Adipose tissue (tissue), 3 donors: ENCODE results near the gene LOXHD1. TPM values are rescaled to one million over a fixed set of nuclear protein-coding genes. Genes with fewer than 3 reads are reported as not detected.

ENCODE experiments used
- H3K27ac ChIP-seq: one replicate; pipeline ENCODE4 v1.5.1; 2013; ENCODE audit warnings: low read depth, low read length
- WGBS, 3 donors: extraction: QIAGEN DNeasy Blood & Tissue Kit; methylation state at CpG; one replicate each; pipeline ENCODE4 v1.1.7; 2013; 5-methylcytosine and 5-hydroxymethylcytosine counted together
- polyA plus RNA-seq, 3 donors: library from polyadenylated mRNA; stranded (reverse); fragments of 200-250 nt; gene quantifications; one replicate each; pipeline ENCODE4 v1.2.3, GENCODE V29; 2013
- donor health status: healthy with polysubstance abuse.
- donor health status: Bipolar disorder and iron deficiency.
- donor health status: healthy.

LOXHD1 gene
- polyA plus RNA-seq, 3 donors = 0.09 to 1.0 (median 0.73) TPM

- whole genome bisulfite sequencing, 3 donors = 47 to 67% (median 62%) methylated on average over 6 of the region's 6 CpGs
- H3K27ac ChIP-seq = no peak overlapping the region
Observed at GRCh38 chr18:46518438-46518837, 138.6 kb downstream of the LOXHD1 start.

- no peak overlapping the region for H3K27ac ChIP-seq
Observed at GRCh38 chr18:46516555-46516954, 140.5 kb downstream of the LOXHD1 start.

GRCh38 chr18:46510386-46510785, 146.6 kb downstream of the LOXHD1 start:
- WGBS, 3 donors = 65 to 84% (median 73%) methylated on average over 6 of the region's 6 CpGs
- H3K27ac ChIP-seq = no peak overlapping the region

GRCh38 chr18:46509530-46509929, 147.5 kb downstream of the LOXHD1 start:
- WGBS, 3 donors = 72 to 90% (median 86%) methylated on average over 6 of the region's 6 CpGs
- H3K27ac ChIP-seq = no peak overlapping the region

- no peak overlapping the region for H3K27ac ChIP-seq
- 82 to 93% (median 92%) methylated on average over 14 of the region's 14 CpGs for WGBS, 3 donors
Observed at GRCh38 chr18:46506974-46507586, 149.9 kb downstream of the LOXHD1 start.

- WGBS, 3 donors = 15 to 18% (median 17%) methylated on average over 2 of the region's 2 CpGs
Observed at GRCh38 chr18:46502444-46502843, 154.6 kb downstream of the LOXHD1 start.

GRCh38 chr18:46497129-46497528, 159.9 kb downstream of the LOXHD1 start:
- WGBS, 3 donors = 4 to 10% (median 5%) methylated on average over 4 of the region's 4 CpGs
- H3K27ac ChIP-seq = no peak overlapping the region

More at GRCh38 chr18:46502444-46502843, 154.6 kb downstream of the LOXHD1 start:
- H3K27ac ChIP-seq = no peak overlapping the region

GRCh38 chr18:46488471-46489213, 168.4 kb downstream of the LOXHD1 start:
- no peak overlapping the region for H3K27ac ChIP-seq
- 80 to 83% (median 82%) methylated on average over 11 of the region's 11 CpGs for WGBS, 3 donors

- H3K27ac ChIP-seq = no peak overlapping the region
- 17 to 50% (median 33%) methylated on average over 2 of the region's 2 CpGs for WGBS, 3 donors
Observed at GRCh38 chr18:46485675-46486194, 171.3 kb downstream of the LOXHD1 start.

- no peak overlapping the region for H3K27ac ChIP-seq
- 24 to 42% (median 40%) methylated on average over 16 of the region's 16 CpGs for WGBS, 3 donors
Observed at GRCh38 chr18:46484971-46485370, 172.0 kb downstream of the LOXHD1 start.

- H3K27ac ChIP-seq = no peak overlapping the region
- 92 to 98% (median 95%) methylated on average over 1 of the region's 1 CpG for WGBS, 3 donors
Observed at GRCh38 chr18:46482831-46483230, 174.2 kb downstream of the LOXHD1 start.

GRCh38 chr18:46481847-46482245, 175.2 kb downstream of the LOXHD1 start:
- 60 to 81% (median 63%) methylated on average over 1 of the region's 1 CpG for WGBS, 3 donors
- H3K27ac ChIP-seq = no peak overlapping the region

GRCh38 chr18:46481048-46481846, 175.8 kb downstream of the LOXHD1 start:
- 45 to 61% (median 59%) methylated on average over 9 of the region's 9 CpGs for WGBS, 3 donors
- H3K27ac ChIP-seq = no peak overlapping the region

GRCh38 chr18:46480226-46480625, 176.8 kb downstream of the LOXHD1 start:
- 54 to 55% (median 55%) methylated on average over 5 of the region's 5 CpGs for WGBS, 3 donors
- H3K27ac ChIP-seq = no peak overlapping the region

GRCh38 chr18:46478796-46479195, 178.2 kb downstream of the LOXHD1 start:
- H3K27ac ChIP-seq = no peak overlapping the region
- WGBS, 3 donors = 88 to 98% (median 98%) methylated on average over 2 of the region's 2 CpGs

GRCh38 chr18:46477425-46478011, 179.5 kb downstream of the LOXHD1 start:
- 73 to 82% (median 79%) methylated on average over 21 of the region's 21 CpGs for WGBS, 3 donors
- H3K27ac ChIP-seq = no peak overlapping the region

- 83 to 96% (median 93%) methylated on average over 4 of the region's 4 CpGs for WGBS, 3 donors
- H3K27ac ChIP-seq = no peak overlapping the region
Observed at GRCh38 chr18:46475390-46475752, 181.6 kb downstream of the LOXHD1 start.

- WGBS, 3 donors = 63 to 78% (median 76%) methylated on average over 14 of the region's 14 CpGs
- no peak overlapping the region for H3K27ac ChIP-seq
Observed at GRCh38 chr18:46474487-46475389, 182.3 kb downstream of the LOXHD1 start.
